CMK (cell line): ENCODE measurements around the gene CDK10.

Experiments
- DNase-seq: peaks from one replicate; pipeline ENCODE4 v3.0.0-alpha.2; 2010; ENCODE audit warnings: low read depth

The CDK10 gene

DNA sequence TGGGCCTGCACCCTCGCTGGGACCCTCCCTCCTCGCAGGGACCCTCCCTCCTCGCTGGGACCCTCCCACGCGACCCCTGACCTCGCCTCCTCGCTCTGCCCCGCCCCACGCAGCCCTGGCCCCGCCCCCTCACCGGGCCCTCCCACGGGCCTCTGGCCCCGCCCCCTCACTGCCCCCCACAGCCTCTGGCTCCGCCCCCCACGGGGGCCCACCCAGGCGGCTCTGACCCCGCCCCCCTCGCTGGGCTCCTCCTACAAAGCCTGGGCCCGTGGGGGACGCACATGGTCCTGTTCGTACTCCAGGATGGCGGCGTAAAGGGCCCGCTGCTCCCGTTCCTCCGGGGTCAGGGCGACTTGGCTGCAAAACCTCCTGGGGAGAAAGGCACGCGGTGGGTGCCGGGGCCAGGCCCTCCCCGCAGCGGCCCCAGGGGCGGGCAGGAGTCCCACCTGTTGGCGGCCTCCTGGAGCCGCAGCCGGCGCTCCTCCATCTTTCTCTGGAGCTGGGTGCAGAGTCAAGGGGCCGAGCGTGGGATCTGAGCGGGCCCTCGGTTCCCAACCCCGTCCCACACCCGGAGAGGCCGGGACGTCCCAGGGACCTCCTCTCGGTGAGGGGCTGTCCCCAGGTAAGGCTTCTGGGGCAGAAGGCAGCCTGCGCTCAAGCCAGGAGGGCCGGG is 25.2 kb downstream of the CDK10 start:
- no peak for DNase-seq

- DNase-seq, result no peak
Measured at GRCh38 chr16:89712274-89712781, 25.8 kb downstream of the CDK10 start.

DNA sequence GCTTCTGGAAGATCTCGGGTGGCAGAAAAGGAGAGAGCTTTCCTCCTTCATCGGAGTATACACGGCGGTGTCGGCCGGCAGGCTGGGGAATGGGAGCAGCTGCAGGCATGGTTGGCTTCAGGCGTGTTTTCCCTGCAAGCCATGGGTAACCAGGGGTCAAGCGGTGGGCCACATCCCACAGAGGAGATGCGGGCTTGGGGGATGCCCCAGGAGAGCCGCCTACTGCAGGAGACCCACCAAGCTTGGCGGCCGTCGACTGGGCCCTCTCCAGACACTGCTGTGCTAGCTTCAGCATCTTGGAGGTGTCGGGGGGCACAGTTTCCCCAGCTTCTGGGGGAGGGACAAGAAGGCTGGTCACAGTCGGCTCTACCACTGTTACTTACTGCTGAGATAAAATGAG is 30.0 kb downstream of the CDK10 start:
- no peak for DNase-seq

- no peak for DNase-seq
Measured at GRCh38 chr16:89716916-89717687, 30.6 kb downstream of the CDK10 start.

- DNase-seq, result no peak
Measured at GRCh38 chr16:89717688-89718505, 31.4 kb downstream of the CDK10 start.

DNA sequence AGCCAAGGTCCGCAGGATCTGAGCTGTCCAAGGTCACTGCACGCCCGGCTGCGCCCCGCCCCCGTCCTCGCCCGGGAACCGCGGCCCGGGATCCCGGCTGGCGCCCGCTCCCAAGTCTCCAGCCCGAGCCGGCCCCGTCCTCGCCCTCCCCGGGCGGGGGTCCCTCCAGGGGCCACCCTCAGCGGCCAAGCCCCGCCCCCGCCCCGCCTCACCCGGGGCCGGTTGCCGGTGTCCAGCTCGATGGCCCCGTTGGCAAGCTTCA is 34.0 kb downstream of the CDK10 start:
- DNase-seq, result no peak

DNA sequence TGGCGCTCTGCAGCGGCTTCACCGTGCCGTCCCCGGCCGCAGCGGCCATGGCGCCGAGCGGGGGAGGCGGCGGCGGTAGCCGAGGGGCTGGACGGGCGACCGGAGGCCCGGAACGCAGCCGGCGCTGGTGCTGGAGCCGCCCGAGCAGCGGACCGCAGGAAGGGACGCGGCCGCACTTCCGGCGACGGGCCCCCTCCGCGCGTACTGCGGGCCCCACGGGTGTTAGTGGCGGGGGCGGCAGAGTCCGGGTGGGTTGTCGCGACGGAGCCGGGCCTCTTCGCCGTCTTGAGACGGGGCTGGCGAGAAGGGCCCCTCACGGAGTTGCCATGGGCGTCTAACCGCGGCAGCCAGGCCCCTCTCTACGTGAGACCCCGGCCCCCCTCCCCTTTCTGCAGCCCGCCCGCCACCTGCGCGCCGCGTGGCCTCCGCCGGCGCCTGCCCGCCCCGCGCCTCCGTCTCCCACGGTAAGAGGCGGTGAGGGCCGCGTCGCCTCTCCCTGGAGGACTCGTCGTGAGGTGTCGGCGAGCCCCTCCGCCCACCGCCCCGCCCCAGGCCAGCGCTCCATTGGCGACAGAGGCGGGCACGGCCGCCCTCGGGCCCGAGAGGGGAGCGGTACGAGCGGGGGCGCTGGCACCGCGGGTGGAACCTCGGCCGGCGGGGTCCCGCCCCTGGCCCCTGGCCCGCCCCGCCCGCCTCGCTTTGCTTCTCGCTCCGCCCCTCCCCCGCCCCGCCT is 34.5 kb downstream of the CDK10 start, which contains the start of the genes VPS9D1 and ZNF276:
Gene VPS9D1 (minus strand): TSS at position 86 of the 733 bp plus-strand sequence. CDS start 37 bp downstream, at position 49.
Gene ZNF276 (plus strand): TSS at position 725 of the 733 bp plus-strand sequence. CDS start 104 bp downstream, outside the sequence.
- no peak for DNase-seq

DNA sequence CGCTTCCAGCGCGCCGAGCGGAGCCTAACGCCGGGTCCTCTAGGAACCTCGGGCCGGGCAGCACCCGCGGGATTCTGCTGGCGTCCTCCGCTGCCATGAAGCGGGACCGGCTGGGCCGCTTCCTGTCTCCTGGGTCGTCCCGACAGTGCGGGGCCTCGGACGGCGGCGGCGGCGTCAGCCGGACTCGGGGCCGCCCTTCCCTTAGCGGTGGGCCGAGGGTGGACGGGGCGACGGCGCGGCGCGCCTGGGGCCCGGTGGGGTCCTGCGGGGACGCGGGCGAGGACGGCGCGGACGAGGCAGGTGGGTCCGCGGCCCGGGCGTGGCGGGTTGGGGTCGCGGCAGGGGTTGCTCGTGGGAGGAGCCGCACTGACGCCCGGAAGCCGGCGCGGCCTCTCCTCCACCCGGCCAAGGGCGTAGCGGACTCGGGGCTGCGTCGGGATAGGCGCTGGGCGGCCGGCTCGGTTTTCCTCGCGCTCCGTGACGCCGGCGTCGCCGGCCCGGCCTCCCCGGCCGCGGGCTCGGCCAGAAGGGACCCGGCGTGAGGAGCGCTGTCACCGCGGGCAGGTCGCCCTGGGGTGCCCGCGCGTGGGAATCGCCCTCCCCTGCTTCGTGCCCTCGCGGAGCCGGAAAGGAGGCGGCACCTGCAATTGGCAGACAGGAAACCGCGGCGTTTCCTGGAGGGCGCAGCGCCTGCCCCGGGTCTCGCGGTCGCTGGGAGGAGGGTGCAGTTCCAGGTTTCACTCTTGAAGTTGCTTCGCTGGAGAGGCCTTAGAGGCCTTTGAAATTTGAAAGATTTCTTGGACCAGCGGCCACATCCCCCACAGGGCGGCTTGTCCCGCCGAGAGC is 35.3 kb downstream of the CDK10 start:
- peak; percentile 26 for DNase-seq

GRCh38 chr16:89722392-89723278 is 36.1 kb downstream of the CDK10 start:
- DNase-seq, result peak; percentile 67

- no peak for DNase-seq
Measured at GRCh38 chr16:89723279-89724250, 37.1 kb downstream of the CDK10 start.

DNA sequence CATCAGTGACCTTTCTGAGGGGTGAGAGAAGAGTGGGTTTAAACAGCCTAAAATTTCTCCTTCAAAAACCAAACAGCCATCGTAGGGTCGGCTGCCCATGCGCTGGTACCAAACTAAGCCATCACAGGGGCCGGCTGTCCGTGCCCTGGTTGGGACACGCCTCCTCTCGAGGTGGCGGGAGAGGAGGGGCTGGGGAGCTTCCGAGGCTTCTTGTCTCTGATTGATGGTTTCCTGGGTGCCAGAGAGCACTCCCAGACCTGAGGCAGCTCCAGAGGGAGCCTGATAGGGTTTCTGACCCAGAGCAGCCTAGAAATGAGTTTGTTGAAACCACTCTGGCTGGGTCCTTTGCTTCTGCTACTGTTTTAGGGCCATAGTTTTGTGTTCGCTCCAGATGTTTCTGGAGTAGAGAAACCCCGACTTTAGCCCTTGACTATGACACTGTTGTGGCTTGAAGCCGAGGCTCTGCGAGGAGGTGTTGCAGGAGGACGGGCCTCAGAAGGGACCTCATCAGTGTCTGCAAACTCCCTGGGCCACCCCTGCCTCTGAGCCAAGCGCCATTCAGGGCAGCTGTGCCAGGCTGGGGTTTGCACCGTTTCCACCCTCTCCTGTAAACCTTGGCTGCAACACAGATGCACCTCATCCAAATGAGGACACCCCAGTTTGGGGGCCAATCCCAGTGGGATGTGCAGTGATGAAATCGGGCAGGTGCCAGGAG is 41.1 kb downstream of the CDK10 start:
- no peak for DNase-seq

DNA sequence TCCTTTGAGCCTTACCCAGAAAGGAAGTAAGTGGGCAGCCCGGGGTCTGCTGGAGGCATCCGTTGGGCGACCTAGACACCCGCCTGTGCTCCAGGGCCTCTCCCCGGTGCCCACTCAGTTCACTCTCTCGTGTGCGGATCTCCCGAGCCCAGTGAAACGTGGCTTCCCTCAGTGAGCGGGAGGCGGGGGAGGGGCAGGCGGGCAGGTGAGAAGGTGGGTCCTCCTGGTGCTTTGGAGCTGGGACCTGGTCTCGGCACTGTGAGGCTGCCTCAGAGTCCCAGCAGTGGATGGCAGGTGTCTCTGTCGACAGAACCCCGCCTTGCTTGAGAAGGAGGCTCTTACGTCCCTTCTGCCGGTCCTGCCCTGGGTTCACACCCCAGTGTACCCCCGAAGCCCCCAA is 42.8 kb downstream of the CDK10 start:
- DNase-seq, result no peak

DNA sequence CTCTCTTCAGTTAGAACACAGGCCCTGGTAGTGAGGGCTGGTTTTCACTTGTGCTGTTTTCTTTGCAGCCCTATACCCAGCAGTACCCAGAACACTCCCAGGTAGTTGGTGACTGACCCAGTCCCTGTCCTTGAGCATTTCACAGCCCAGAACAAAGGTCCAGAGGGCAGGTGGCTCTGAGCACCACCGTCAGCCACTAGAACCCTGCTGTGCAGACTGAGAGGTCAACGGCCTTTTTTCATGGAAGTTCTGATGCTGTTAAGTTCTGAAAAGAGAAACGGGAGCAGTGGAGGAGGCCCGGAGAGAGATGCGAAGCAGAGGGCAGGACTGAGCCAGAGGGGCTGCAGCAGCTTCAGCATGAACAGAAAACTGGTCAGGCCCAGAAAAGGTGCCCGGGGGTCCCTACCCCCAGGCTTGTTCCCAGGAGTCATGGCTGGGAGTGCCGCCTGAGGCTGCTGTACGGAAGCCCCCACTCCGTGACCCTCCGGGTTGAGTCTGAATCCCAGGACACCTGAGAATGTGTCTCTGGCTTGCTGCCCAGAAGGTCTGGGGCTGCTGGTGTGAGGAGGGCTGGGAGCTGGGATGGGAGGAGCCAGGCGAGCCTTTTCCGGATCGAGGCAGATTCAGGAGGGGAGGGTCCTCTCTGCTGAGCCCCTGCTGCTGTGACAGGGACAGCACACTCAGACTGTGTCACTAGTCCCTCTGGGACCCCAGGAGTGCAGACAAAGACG is 43.5 kb downstream of the CDK10 start:
- DNase-seq, result no peak

DNA sequence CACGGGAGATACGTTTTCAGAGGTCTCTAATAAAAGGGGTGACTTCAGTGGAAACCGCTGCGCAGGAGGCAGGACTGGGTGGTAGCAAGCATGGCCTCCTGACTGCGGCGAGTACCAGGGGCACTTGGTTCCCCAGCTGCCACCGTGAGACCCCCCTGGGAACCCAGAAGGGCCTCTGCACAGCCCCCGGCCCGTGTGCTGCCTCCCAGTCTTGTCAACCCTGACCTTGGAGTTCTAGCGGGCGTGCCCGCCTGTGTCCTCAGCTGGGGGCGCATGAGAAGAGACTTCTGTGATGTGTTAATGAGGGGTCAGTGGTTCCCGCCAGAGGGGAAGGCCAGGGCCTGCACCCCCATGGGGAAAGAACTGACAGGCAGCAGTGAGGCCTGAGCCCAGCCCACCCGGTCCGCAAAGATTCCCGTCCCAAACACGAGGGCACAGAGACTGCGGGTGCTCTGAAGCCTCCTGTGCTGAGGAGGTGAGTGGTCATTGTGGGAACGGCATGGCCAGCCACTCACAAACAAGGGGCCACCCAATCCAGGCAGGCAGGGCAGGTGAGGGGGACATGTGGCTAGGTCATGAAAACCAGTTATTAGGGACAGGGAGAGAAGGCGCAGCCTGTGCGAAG is 44.2 kb downstream of the CDK10 start:
- no peak for DNase-seq

DNA sequence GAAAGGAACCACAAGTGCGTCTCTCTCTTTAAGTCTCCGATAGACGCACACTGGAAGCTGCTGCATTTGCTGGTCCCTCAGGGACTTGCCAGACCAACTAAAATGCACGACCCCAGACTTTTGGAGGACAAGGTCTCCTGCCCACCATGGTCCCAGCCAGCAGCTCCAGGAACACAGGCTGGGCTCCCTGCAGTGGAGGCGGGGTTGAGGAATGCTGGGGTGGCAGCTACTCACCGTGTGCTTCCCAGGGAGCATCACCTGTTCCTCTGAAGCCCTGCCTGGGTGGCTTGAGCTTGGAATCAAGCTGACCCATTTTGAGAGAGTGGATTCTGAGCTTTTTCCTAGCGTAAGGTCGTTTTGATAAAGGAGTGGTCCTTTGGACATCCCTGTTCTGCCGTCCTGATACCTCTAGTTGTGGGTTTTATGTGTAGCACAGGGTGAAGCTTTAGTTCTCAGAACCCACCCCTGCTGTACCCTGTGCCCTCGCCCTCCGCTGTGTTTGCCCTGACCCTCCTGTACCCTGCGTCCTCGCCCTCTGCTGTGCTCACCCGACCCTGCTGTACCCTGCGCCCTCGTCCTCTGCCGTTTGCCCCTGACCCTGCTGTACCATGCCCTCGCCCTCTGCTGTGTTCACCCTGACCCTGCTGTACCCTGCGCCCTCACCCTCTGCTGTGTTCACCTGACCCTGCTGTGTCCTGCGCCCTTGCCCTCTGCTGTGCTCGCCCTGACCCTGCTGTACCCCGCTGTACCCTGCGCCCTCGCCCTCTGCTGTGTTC is 45.8 kb downstream of the CDK10 start:
- DNase-seq, result no peak

GRCh38 chr16:89732918-89733242 is 46.4 kb downstream of the CDK10 start:
- no peak for DNase-seq
